A673 (cell line): ENCODE results near the gene UVRAG.

Experiments used
- EZH2 ChIP-seq: fragments of 200-600 bp; sonication (generic); IDR thresholded peaks from 2 replicates; pipeline ENCODE4 v1.6.1; 2017; ENCODE audit warnings: borderline replicate concordance, low read depth, mild to moderate bottlenecking, mixed read lengths, antibody characterized with exemption, low read length; ENCODE audit not compliant: poor library complexity, severe bottlenecking
- TF ChIP-seq, protein P1 (sequence below): fragments of 300-800, 200-600 bp; sonication (generic); conservative IDR thresholded peaks from 2 replicates; pipeline ENCODE4 v1.5.1; 2017; ENCODE audit warnings: low read depth, mild to moderate bottlenecking, antibody characterized with exemption, low read length, moderate library complexity, mixed read lengths

DNA sequence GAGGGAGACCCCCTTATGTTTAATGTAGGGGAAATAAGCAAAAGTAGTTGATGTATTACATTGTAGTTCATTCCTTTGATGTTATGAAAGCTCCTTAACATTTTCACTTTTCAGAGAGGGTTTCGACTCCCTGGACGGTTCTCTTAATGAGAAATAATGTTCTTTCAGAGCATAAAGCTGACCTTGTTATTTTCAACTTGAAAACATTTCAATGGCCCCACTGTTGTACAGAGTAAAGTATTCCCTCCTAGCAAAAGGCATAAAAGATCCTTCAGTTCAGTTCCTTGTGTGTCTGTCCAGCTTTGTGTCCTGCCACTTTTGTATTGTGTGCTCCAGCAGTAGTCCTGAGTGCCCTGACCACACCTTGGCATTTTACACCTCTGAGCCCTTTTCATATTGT is 63.9 kb downstream of the UVRAG start:
- TF ChIP-seq, protein P1, sequence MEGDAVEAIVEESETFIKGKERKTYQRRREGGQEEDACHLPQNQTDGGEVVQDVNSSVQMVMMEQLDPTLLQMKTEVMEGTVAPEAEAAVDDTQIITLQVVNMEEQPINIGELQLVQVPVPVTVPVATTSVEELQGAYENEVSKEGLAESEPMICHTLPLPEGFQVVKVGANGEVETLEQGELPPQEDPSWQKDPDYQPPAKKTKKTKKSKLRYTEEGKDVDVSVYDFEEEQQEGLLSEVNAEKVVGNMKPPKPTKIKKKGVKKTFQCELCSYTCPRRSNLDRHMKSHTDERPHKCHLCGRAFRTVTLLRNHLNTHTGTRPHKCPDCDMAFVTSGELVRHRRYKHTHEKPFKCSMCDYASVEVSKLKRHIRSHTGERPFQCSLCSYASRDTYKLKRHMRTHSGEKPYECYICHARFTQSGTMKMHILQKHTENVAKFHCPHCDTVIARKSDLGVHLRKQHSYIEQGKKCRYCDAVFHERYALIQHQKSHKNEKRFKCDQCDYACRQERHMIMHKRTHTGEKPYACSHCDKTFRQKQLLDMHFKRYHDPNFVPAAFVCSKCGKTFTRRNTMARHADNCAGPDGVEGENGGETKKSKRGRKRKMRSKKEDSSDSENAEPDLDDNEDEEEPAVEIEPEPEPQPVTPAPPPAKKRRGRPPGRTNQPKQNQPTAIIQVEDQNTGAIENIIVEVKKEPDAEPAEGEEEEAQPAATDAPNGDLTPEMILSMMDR, result no peak
- TF ChIP-seq EZH2, result no peak
